Muscle layer of colon (tissue), 2 donors: ENCODE measurements around the gene MRGPRX2.

ENCODE experiments used
- H3K27ac ChIP-seq: one replicate; pipeline ENCODE4 v1.7.0; 2013; ENCODE audit warnings: low read depth, mild to moderate bottlenecking, low read length, moderate library complexity
- H3K27me3 ChIP-seq, 2 donors: one replicate each; pipeline ENCODE4 v1.7.0; 2013; ENCODE audit warnings: low read length in 2 of 2, mild to moderate bottlenecking in 2 of 2; ENCODE audit not compliant: insufficient read depth in 2 of 2, control insufficient read depth in 1 of 2
- H3K36me3 ChIP-seq: one replicate; pipeline ENCODE4 v1.7.0; 2013; ENCODE audit warnings: mild to moderate bottlenecking, low read length; ENCODE audit not compliant: insufficient read depth
- H3K4me1 ChIP-seq: one replicate; pipeline ENCODE4 v1.7.0; 2013; ENCODE audit warnings: mild to moderate bottlenecking, low read length; ENCODE audit not compliant: insufficient read depth
- H3K4me3 ChIP-seq, 2 donors: one replicate each; pipeline ENCODE4 v1.7.0; 2013; ENCODE audit warnings: low read length in 2 of 2, low read depth in 1 of 2, mild to moderate bottlenecking in 1 of 2, moderate library complexity in 1 of 2
- H3K9ac ChIP-seq: one replicate; pipeline ENCODE4 v1.7.0; 2013; ENCODE audit warnings: low read length
- H3K9me3 ChIP-seq: one replicate; pipeline ENCODE4 v1.7.0; 2013; ENCODE audit warnings: mild to moderate bottlenecking, low read length
- donor health status: abdominal sarcoma.
- donor health status: Adenocarcinoma of cecum.

Gene MRGPRX2

GRCh38 chr11:19027829-19028595, 32.5 kb downstream of the MRGPRX2 start:
- Histone ChIP-seq H3K4me1 (no peaks in the 10 kb centered on the region), H3K4me3 (no peak overlapping the region), H3K9ac (no peak overlapping the region), H3K27ac (no peak overlapping the region), H3K9me3 (no peaks in the 10 kb centered on the region), H3K36me3 (no peaks in the 10 kb centered on the region), H3K27me3 (no peaks in the 10 kb centered on the region)

GRCh38 chr11:19026862-19027261, 33.7 kb downstream of the MRGPRX2 start:
- no peaks in the 10 kb centered on the region for H3K4me1 ChIP-seq
- no peak overlapping the region for H3K4me3 ChIP-seq
- H3K27me3 ChIP-seq, result no peaks in the 10 kb centered on the region
- H3K9me3 ChIP-seq, result no peaks in the 10 kb centered on the region
- H3K27ac ChIP-seq, result no peak overlapping the region
- no peaks in the 10 kb centered on the region for H3K36me3 ChIP-seq
- no peak overlapping the region for H3K9ac ChIP-seq

- Histone ChIP-seq H3K27me3 (no peaks in the 10 kb centered on the region), H3K9ac (no peak overlapping the region), H3K36me3 (no peaks in the 10 kb centered on the region), H3K4me1 (no peaks in the 10 kb centered on the region), H3K9me3 (no peaks in the 10 kb centered on the region), H3K4me3 (no peak overlapping the region), H3K27ac (no peak overlapping the region)
Observed at GRCh38 chr11:19025481-19026406, 34.8 kb downstream of the MRGPRX2 start.

- Histone ChIP-seq H3K4me3 (no peak overlapping the region), H3K9me3 (no peaks in the 10 kb centered on the region), H3K9ac (no peak overlapping the region), H3K4me1 (no peaks in the 10 kb centered on the region), H3K27me3 (no peaks in the 10 kb centered on the region), H3K27ac (no peak overlapping the region), H3K36me3 (no peaks in the 10 kb centered on the region)
Observed at GRCh38 chr11:19020831-19021230, 39.7 kb downstream of the MRGPRX2 start.

GRCh38 chr11:19018901-19019300, 41.6 kb downstream of the MRGPRX2 start:
- Histone ChIP-seq H3K27me3 (no peaks in the 10 kb centered on the region), H3K4me3 (no peak overlapping the region), H3K4me1 (no peaks in the 10 kb centered on the region), H3K9ac (no peak overlapping the region), H3K27ac (no peak overlapping the region), H3K9me3 (no peaks in the 10 kb centered on the region), H3K36me3 (no peaks in the 10 kb centered on the region)

- Histone ChIP-seq H3K4me1 (no peaks in the 10 kb centered on the region), H3K4me3 (no peak overlapping the region), H3K36me3 (no peaks in the 10 kb centered on the region), H3K9me3 (no peaks in the 10 kb centered on the region), H3K27me3 (no peaks in the 10 kb centered on the region), H3K27ac (no peak overlapping the region), H3K9ac (no peak overlapping the region)
Observed at GRCh38 chr11:19013181-19013857, 47.2 kb downstream of the MRGPRX2 start.

GRCh38 chr11:19012636-19013035, 47.9 kb downstream of the MRGPRX2 start:
- Histone ChIP-seq H3K36me3 (no peaks in the 10 kb centered on the region), H3K4me1 (no peaks in the 10 kb centered on the region), H3K9ac (no peak overlapping the region), H3K4me3 (no peak overlapping the region), H3K9me3 (no peaks in the 10 kb centered on the region), H3K27ac (no peak overlapping the region), H3K27me3 (no peaks in the 10 kb centered on the region)
